HG03175 (cell line): ENCODE data around the gene MAT2B.
"Not testable (repeated sequence)": the region's sequence is repeated elsewhere in the genome, so short reads cannot be mapped to it uniquely, and the experiment has no call there.

Source experiments
- ATAC-seq: cut with Tn5 transposase; IDR thresholded peaks from one replicate; pipeline ENCODE4 v1.9.1; 2021; ENCODE audit warnings: mild to moderate bottlenecking, moderate library complexity; ENCODE audit not compliant: unreplicated experiment

The MAT2B gene

DNA sequence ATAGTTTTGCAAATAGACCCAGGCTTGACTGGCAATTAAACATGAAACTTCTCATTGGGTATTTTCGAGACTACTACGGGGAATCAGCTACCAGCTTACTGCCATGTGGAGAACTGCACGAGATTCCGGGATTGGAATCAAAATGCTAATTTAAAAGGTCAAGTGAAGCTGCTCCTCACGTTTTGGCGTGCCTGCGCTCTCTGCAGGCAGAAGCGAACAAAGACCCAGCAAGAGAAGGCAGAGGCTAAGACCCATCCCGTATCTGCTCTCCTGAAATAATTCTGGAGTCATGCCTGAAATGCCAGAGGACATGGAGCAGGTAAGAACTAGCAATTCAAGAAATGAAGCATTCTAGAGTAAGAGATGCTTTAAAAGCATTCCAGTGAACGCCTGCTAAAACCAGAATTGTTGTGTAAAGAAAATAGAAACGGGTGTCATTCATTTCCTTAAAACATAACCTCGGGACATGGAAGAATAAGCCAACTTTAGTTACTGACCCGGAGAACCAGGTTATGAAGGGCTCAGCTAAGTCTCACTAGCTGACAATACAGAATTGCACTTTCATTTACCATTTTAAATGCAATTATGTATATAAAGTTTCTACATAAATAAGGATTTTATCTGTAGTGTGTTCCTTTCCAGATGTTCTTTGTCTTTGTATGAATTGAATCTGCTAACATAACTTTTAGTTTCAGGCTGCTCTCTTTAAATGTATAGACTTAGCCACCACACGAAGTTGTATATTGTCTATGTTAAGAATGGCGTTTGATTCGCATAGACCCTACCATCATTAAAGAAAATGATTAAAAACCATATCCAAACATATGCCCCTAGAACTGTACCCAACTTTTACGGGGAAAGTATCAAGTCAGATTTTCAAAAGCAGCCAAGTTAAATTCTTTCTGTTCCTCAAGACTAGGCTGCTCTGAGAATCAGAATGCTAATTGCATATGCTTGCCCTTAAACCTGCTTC lies 2.0 kb upstream of the MAT2B start:
- no peak for ATAC-seq

DNA sequence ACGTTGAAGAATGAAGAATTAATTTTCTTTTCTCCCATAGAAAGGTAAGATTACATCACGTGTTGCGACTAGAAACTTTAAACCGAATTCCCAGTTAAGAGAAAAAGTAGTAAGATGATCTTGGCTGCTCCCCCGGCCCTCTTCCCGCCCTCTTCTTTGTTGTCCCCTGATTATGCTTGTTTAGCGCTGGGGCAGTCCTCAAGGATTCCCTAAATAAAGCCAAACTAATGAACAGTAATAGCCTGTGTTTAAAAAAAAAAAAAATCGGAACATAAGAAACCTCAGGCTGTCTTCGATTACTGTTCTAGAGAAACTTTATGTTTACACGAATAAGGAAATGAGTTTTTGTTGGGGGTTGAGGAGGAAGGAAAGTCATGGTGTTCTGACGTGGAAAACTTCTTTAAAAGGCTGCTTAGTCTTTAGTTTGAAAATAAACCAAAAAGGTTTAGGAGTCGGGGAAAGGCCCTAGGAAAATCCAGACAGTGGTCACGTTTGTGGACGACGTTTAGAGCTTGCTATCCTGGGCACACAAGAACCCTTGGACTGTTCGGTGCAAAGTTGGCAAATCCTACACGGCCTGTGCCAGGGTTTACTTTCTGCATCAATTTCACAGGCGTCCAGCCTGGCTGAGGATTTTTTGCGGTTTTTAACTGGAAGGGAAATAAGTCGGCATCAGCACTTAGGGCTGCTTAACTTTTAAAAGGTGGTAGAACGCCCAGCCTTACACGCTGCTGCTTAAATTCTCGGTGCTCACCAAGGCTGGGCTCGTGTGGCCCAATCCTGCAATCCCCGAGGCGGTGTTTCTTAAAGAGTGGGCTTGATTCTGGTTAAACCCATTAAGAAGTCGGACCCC lies 1.1 kb upstream of the MAT2B start:
- no peak for ATAC-seq

DNA sequence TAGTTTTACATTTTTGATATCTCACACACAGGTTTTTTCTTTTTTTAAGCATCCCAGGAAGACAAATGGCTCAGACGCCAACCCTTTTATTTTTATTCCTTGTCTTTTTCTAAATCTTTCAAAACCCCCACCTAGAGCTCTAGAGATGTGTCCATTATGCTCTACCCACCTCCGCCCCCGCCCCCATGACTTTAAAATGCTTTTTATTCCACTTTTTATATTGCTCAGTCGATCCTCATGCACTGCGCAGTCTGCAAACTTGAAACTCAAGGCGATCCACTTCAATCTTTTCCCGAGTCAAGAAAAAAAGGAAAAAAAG lies 411 bp upstream of the MAT2B start:
- no peak for ATAC-seq

DNA sequence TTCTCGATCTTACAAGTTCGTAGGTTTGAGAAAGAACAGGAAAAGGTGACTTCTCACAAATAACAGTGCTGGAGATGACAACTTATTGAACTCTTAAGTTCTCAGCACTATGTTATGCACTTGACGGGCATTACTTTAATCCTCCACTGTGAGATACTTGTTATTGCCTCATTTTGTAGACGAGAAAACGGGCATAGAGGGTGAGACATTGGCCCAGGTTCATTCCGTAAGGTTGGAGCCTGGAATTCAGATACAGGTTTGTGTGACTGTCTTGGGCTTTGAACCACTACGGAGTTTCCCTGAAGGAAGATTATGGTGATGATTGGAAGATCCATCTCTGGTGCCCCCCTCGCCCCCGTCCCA lies 657 bp downstream of the MAT2B start:
- ATAC-seq: peak; percentile 15

DNA sequence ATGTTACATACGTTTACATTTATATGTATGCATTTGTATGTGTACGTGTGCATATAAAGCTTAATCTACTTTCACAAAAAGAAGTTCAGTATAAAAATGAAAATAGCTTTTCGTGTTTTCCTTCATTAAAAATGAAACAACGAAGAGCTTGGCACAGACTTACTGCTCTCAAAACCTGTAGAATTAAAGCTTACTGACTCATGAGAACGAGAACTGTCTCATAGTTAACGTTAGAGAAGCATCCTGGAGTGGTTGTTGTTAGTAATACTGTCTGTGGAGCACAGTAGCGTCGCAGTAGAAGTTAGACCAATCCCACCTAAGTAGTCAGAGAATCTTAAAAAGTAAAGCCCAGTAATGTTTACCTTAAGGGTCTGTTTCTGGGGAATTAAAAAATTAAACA lies 1.3 kb downstream of the MAT2B start:
- ATAC-seq: no peak

DNA sequence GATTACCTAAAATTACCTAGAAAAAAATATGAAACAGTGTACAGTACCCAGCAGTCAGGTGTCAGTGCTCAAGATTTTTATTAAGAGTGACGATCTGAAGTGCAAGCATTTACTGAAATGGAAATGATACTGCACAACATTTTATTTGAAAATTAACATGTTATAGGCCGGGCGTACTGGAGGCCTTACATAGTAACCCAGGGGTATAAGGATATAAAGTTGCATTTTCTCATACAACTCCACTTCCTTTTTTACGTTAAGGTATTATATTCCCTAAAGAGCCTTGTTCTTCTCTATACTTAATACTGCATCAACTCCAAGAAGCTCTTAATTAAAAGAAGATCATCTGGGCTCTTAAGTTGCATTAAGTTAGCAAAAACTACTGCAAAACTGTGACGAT lies 3.3 kb downstream of the MAT2B start:
- no peak for ATAC-seq

DNA sequence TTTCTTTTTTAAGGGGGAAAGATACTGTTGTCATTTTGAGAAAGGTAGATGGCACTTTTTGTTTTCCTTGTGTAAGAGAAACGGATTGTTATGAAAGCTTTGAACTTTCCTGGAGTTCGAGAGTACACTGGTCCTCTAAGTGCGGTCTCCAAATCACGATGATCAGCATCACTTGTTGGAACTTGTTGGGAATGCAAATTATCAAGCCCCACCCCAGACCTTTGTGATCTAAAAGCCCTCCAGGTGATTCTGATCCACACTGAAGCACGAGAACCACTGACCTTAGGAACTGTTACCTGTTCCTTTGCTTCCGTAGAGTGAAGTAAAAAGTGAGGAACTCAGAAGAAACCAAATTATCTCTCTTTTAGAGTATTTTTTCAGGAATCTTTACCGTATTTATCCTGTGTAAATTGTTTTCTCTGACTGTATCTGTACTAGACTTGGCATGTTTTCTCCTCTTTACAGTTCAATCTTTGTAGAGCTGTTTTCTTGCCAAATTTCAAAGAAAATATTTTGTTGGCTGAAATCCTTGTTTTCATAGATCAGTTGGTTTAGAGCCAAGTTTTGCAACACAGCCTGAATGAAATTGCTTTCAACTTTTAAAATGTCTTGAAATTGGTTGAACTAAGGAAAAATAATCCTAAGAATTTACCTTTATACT lies 4.0 kb downstream of the MAT2B start:
- ATAC-seq: no peak

DNA sequence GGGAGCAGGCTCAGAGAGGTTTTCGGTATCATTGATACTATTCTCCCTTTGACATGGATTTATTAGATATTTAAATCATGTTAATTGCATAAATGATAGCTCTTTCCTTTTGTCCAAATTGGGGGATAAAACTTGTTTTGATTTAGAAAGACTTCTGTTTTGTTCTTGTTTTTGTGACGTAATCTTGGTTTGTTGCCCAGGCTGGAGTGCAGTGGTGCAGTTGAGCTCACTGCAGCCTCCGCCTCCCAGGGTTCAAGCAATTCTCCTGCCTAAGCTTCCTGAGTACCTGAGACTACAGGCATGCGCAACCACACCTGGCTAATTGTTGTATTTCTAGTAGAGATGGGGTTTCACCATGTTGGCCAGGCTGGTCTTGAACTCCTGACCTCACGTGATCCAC lies 7.1 kb downstream of the MAT2B start:
- ATAC-seq: no peak

DNA sequence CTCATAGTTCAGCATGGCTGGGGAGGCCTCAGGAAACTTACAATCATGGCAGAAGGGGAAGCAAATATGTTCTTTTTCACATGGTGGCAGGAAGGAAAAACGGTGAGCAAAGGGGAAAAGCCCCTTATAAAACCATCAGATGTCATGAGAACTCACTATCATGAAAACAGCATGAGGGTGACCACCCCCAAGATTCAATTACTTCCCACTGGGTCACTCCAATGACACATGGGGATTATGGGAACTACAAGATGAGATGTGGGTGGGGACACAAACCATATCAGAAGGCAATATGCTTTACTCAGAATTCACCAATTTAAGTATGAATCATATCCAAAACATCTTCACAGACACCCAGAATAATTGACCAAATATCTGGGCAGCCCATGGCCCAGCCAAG lies 19.7 kb downstream of the MAT2B start:
- no peak for ATAC-seq

DNA sequence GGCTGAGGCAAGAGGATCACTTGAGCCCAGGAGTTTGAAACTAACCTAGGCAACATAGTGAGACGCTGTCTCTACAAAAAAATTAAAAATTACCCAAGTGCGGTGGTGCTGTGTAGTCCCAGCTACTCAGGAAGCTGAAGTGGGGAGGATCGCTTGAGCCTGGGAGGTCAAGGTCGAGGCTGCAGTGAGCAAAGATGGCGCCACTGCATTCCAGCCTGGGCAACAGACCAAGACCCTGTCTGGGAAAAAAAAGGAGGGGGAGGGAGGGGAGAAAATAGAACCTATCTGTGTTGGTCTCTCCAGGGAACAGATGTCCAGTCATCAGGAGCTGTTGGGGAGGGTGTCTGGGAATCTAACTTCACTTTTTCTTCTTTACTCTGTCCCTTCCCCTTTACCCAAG lies 24.3 kb downstream of the MAT2B start:
- no peak for ATAC-seq

DNA sequence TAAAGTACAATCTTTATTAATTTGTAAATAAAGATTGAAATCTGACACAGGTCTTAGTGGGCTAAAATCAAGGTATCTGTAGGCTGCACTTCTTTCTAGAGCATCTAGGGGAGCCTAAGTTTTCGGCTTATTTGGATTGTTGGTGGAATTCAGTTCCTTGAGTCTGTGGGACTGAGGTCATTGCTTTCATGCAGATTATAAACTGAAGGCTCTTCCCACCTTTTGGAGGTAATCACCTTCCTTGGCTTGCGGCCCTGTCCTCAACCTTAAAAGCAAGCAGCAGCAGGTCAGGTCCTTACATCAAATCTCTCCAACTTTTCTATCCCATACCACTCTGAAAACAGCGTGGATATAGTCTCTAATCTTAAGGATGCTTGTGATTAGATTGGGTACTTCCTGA lies 25.9 kb downstream of the MAT2B start:
- no peak for ATAC-seq

DNA sequence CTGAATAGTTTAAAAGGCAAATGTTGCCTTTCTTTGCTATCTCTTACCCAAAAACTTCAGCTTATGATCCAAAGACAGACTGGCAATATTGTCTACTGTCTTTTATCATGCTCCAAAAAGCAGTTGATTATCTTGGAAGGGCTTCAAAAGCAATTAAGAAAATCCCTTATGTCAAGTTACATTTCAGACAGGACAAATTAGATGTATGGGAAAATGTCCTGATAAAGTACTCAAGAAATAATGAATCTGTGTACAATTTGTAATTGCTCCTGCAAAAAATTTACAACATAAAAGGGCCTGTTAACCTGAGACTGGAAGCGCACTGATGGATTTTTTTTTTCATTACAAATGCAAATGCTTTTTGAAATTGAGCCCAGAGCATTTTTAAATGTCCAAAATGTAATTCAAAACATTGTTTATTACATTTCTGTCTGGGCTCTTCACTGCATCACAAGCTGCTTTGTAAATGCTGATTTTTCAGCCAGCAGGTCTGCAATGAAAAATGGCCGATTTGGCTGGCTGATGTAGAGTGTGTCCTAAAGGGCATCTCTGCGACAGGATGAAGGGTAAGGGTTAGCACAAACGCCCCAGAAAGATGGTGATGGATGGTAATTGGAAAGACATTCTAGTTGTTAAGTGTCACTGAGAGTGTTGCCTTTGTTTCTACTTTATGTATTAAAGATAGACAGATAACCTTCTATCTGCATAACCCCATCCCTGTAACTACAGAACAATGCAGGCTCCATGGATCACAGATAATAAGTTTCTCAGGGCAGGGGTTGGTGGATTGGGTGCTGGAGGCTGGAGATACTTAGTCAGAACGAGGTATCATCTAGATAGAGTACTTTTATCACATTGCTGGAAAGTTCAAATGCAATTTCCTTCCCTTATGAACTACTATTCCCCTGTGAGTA lies 27.0 kb downstream of the MAT2B start:
- no peak for ATAC-seq

DNA sequence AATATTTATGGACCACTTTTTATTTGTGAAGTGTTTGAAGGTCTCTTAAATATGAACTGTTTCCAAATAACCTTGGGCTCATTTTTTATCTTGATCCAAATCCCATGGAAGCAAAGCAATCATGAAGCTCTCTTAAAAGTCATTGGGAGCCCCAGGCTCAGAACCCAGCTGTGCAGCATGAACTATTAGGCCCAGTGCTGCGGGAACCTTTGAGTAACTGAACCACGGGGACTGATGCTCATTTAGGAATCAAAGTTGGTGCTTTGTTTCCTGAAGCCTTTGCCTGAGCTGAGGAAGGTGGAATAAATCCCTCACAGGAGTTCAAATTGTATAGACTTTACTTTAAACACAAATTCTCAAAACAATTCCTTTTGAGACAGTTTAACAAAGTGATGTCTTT lies 27.8 kb downstream of the MAT2B start:
- no peak for ATAC-seq

DNA sequence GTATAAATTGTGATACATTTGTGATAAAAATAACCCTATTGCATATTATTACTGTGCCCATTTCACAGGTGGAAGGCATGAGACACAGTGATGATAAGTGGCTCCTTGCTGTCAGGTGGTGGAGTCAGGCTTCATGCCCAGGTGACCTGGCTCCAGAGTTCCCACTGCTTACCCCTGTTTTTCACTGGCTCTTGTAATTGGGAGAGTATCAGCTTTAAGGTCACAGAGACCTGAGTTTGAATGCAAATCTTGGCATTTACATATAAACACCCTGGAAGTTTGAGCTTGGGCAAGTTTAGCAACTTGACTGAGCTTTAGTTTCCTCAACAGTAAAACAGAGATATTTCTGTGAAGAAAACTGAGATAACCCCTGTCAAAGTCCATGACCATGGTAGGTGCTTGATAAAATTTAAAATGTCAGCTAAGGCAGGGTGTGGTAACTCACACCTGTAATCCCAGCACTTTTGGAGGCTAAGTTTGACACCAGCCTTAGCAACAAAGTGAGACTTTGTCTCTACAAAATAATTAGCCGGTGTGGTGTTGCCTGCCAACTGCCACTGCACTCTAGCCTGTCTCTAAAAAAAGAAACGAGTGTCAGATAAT lies 29.2 kb downstream of the MAT2B start:
- no peak for ATAC-seq

DNA sequence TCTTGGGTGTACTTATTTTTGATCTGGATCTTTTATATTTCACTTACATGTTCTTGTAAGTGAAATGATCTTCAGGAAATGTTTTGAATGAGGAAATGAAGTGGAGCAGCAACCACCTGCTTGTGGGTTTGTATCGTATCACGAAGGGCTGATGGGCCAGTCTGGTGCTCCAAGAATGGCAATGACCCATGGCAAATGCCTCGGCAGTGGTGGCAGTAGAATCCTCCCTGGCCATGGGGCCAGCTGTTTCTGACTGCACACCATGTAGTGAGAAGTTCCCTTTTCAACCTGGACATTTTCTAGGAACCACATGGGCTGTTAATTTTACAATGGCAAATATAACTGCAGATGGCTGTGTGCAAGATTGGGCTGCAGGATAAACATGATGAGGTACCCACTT lies 29.9 kb downstream of the MAT2B start:
- no peak for ATAC-seq

DNA sequence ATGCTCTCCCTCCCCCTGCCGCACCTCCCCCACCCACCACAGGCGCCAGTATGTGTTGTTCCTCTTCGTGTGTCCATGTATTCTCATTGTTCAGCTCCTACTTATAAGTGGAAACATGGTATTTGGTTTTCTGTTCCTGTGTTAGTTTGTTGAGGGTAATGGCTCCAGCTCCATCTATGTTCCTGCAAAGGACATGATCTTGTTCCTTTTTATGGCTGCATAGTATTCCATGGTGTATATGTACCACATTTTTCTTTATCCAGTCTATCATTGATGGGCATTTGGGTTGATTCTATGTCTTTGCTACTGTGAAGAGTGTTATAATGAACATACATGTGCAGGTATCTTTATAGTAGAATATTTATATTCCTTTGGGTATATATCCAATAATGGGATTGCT lies 31.0 kb downstream of the MAT2B start:
- not testable (repeated sequence) for ATAC-seq

DNA sequence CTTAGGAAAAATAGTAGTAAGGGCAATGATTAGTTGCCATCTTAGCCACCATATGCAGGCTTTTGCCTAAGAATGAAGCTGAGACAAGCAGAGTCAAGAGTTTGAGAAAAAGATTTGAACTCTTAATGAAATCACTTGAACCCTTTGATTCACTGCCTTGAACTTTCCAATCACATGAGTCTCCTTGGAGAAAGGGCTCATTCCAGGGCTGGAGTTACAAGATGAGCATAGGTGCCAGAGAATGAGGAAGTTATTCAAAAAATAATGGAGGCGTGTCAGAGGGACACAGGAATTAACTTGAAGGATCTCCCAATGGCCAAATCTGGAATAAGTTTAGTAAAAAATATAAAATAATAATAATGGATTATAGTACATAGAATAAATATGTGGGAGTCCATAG lies 35.3 kb downstream of the MAT2B start:
- no peak for ATAC-seq

DNA sequence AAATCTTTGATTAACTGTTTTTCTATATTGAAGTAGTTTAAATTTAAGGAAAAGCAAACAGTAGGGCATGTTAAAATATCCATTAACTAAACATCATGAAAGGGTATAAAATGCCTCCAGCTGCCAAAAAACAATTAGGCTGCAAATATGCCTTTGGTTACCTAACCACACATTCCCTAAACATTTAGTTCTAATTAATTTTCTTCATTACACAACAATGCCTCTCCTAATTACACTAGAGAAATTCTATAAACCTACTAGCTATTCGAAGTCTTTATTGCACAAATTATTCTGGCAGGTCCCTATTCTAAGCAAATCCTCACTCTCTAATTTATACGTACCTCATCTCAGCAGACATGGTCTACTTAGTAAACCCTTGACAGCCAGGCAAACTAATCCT lies 37.4 kb downstream of the MAT2B start:
- no peak for ATAC-seq

DNA sequence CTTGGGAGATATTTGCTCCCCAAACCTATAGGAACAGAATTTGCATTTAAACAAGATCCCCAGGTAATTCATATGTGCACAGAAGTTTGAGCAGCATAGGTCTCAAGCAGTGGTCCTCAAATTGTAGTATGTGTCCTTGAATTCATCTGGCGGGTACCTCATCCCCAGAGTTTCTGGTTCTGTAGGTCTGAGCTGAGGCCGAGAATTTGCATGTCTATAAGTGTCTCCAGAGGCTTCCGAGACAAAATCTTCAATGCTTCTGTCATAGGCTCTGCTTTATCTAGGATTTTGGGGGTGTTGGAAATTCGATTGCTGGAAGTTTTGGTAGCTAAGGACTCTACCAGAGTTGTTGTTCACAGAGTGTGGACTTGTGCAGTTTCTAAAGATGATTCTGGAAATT lies 38.6 kb downstream of the MAT2B start:
- ATAC-seq: no peak

DNA sequence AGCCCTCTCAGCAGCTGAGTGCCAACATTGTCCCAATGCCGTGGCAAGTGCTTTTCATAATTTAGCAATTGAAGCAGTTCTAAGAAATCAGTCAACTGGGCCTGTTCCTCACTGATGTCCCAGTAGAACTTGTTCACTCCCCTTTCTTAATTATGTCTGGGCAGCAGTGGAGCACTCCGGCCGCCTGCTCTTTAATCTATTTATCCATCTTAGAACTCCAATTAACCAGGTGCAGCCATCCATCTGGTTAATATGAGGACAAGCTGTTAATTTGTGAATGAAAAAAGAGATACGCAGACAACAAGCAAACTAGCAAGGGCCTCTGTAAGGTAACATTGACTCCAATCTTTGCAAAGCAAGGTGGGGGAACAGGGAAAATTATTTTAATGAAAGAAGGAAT lies 39.4 kb downstream of the MAT2B start:
- ATAC-seq: no peak
